AG09319 (cell line): ENCODE measurements around the gene STEAP1B.
"Not testable (repeated sequence)": the region's sequence is repeated elsewhere in the genome, so short reads cannot be mapped to it uniquely, and the experiment has no call there.

Experiments
- DNase-seq: peaks from one replicate; pipeline ENCODE4 v3.0.0-alpha.2; 2010; ENCODE audit warnings: low read depth; ENCODE audit errors: extremely low read depth
- CTCF ChIP-seq: IDR thresholded peaks from 2 replicates; pipeline ENCODE4 v1.5.1; 2011; ENCODE audit warnings: low read depth, mild to moderate bottlenecking, inconsistent platforms, low read length, moderate library complexity

Gene STEAP1B

GRCh38 chr7:22438994-22439393, 61.0 kb downstream of the STEAP1B start:
- no peak for TF ChIP-seq CTCF
- no peak for DNase-seq

- DNase-seq, result not testable (repeated sequence)
Measured at GRCh38 chr7:22436552-22436951, 63.4 kb downstream of the STEAP1B start.

- no peak for TF ChIP-seq CTCF
- no peak for DNase-seq
Measured at GRCh38 chr7:22435720-22436119, 64.3 kb downstream of the STEAP1B start.

- no peak for DNase-seq
- no peak for TF ChIP-seq CTCF
Measured at GRCh38 chr7:22435105-22435504, 64.9 kb downstream of the STEAP1B start.

GRCh38 chr7:22433710-22434460, 66.1 kb downstream of the STEAP1B start:
- DNase-seq, result no peak
- no peak for TF ChIP-seq CTCF

GRCh38 chr7:22433165-22433700, 66.8 kb downstream of the STEAP1B start:
- not testable (repeated sequence) for DNase-seq

GRCh38 chr7:22432203-22432718, 67.7 kb downstream of the STEAP1B start:
- DNase-seq, result no peak
- no peak for TF ChIP-seq CTCF

- DNase-seq, result no peak
- TF ChIP-seq CTCF, result no peak
Measured at GRCh38 chr7:22430457-22430856, 69.5 kb downstream of the STEAP1B start.
